HepG2 (cell line): Measurements from ENCODE around the gene GPN2. TPM values are rescaled to one million over a fixed set of nuclear protein-coding genes. Genes with fewer than 3 reads are reported as not detected.

Experiments
- ARHGAP35 ChIP-seq: sonication (generic); formaldehyde crosslinking; IDR thresholded peaks from 2 replicates; pipeline ENCODE4 v1.9.0; 2022; ENCODE audit warnings: mild to moderate bottlenecking, inconsistent platforms, moderate library complexity, missing genetic modification reagents, borderline replicate concordance
- DNMT1 ChIP-seq: sonication (generic); formaldehyde crosslinking; IDR thresholded peaks from 2 replicates; pipeline ENCODE4 v1.5.1; 2020; ENCODE audit warnings: mild to moderate bottlenecking, missing genetic modification reagents
- IRF2 ChIP-seq: IDR thresholded peaks from 2 replicates; pipeline ENCODE4 v1.6.1; 2018; ENCODE audit warnings: missing genetic modification reagents, missing compliant biosample characterization
- MAX ChIP-seq: IDR thresholded peaks from 2 replicates; pipeline ENCODE4 v1.6.1; 2012; ENCODE audit warnings: inconsistent platforms
- PHF21A ChIP-seq: sonication (generic); formaldehyde crosslinking; IDR thresholded peaks from 2 replicates; pipeline ENCODE4 v1.5.0; 2020; ENCODE audit warnings: mild to moderate bottlenecking, missing genetic modification reagents
- RFXAP ChIP-seq: sonication (generic); formaldehyde crosslinking; IDR thresholded peaks from 2 replicates; pipeline ENCODE4 v1.4.0; 2020; ENCODE audit warnings: missing genetic modification reagents, borderline replicate concordance
- SKI ChIP-seq: fragments of 450-650 bp; IDR thresholded peaks from one replicate; pipeline ENCODE4 v1.6.1; 2018; ENCODE audit warnings: mild to moderate bottlenecking; ENCODE audit not compliant: partially characterized antibody
- SOX5 ChIP-seq: IDR thresholded peaks from 2 replicates; pipeline ENCODE4 v1.6.1; 2016; ENCODE audit warnings: borderline replicate concordance
- USF2 ChIP-seq, 2 experiments: sonication (generic) in 1 of 2; formaldehyde crosslinking in 1 of 2; IDR thresholded peaks; 2 replicates each; pipeline versions ENCODE4 v1.5.1 to v1.6.1; 2011 to 2020; ENCODE audit warnings: borderline replicate concordance in 1 of 2, low read depth in 1 of 2, low read length in 1 of 2, mild to moderate bottlenecking in 1 of 2, missing genetic modification reagents in 1 of 2, moderate library complexity in 1 of 2
- ZFYVE20 ChIP-seq: sonication (generic); formaldehyde crosslinking; IDR thresholded peaks from 2 replicates; pipeline ENCODE4 v1.8.0; 2023; ENCODE audit warnings: low read depth, mild to moderate bottlenecking, moderate library complexity, missing genetic modification reagents, borderline replicate concordance
- ZNF234 ChIP-seq: sonication (generic); formaldehyde crosslinking; conservative IDR thresholded peaks from 2 replicates; pipeline ENCODE4 v1.5.1; 2020; ENCODE audit warnings: mild to moderate bottlenecking, missing genetic modification reagents
- ZNF652 ChIP-seq: IDR thresholded peaks from 2 replicates; pipeline ENCODE4 v1.6.1; 2016; ENCODE audit warnings: low read depth, borderline replicate concordance
- polyA plus RNA-seq, 8 experiments: library from polyadenylated mRNA; depleted of rRNA in 3 of 8; stranded (reverse) in 7 of 8; unstranded in 1 of 8; fragments of >200 nt; fragmentation: Illumina TruSeq in 4 of 8; extraction: Trizol in 4 of 8; gene quantifications; 2 replicates each; pipeline versions ENCODE4 v1.2.1 to v1.2.3, GENCODE V29; 2011 to 2016; ENCODE audit warnings: low read depth in 4 of 8, missing spikeins in 1 of 8, mixed read lengths in 1 of 8; ENCODE audit not compliant: insufficient read depth in 1 of 8
- total RNA-seq, 5 experiments: library from RNA; depleted of rRNA; stranded (reverse); fragments of >200 nt; fragmentation: Illumina TruSeq; extraction: Trizol; gene quantifications; 2 replicates each; pipeline ENCODE4 v1.2.3, GENCODE V29; 2016; ENCODE audit warnings: low read depth in 1 of 5
- TF ChIP-seq, protein P1 (sequence below): sonication (generic); formaldehyde crosslinking; IDR thresholded peaks from 2 replicates; pipeline ENCODE4 v1.5.0; 2020; ENCODE audit warnings: mild to moderate bottlenecking, missing genetic modification reagents, borderline replicate concordance
- TF ChIP-seq, protein P2 (sequence below): sonication (generic); formaldehyde crosslinking; conservative IDR thresholded peaks from 2 replicates; pipeline ENCODE4 v1.8.0; 2022; ENCODE audit warnings: missing genetic modification reagents

GPN2 gene
- total and polyA plus RNA-seq, 2 of the 13 experiments (the other 11 are each of a cell fraction or from before 2014, with no cell fraction given), result 19.3 to 38.9 TPM

- TF ChIP-seq, protein P1, sequence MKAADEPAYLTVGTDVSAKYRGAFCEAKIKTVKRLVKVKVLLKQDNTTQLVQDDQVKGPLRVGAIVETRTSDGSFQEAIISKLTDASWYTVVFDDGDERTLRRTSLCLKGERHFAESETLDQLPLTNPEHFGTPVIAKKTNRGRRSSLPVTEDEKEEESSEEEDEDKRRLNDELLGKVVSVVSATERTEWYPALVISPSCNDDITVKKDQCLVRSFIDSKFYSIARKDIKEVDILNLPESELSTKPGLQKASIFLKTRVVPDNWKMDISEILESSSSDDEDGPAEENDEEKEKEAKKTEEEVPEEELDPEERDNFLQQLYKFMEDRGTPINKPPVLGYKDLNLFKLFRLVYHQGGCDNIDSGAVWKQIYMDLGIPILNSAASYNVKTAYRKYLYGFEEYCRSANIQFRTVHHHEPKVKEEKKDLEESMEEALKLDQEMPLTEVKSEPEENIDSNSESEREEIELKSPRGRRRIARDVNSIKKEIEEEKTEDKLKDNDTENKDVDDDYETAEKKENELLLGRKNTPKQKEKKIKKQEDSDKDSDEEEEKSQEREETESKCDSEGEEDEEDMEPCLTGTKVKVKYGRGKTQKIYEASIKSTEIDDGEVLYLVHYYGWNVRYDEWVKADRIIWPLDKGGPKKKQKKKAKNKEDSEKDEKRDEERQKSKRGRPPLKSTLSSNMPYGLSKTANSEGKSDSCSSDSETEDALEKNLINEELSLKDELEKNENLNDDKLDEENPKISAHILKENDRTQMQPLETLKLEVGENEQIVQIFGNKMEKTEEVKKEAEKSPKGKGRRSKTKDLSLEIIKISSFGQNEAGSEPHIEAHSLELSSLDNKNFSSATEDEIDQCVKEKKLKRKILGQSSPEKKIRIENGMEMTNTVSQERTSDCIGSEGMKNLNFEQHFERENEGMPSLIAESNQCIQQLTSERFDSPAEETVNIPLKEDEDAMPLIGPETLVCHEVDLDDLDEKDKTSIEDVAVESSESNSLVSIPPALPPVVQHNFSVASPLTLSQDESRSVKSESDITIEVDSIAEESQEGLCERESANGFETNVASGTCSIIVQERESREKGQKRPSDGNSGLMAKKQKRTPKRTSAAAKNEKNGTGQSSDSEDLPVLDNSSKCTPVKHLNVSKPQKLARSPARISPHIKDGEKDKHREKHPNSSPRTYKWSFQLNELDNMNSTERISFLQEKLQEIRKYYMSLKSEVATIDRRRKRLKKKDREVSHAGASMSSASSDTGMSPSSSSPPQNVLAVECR (CRISPR knock-in tag), result 0 out of 2 replicates have a peak, but pooled peaks have one; percentile 1
- no peak for TF ChIP-seq USF2 (IDR thresholded peaks at IDR 0.05; ENCODE audit: low read depth, low read length)
- 0 out of 2 replicates have a peak, but pooled peaks have one; percentile 24 for TF ChIP-seq USF2 (CRISPR knock-in tag; IDR thresholded peaks at IDR 0.05; ENCODE audit: borderline replicate concordance)
- TF ChIP-seq ARHGAP35, result no peak
- no peak for TF ChIP-seq SOX5 (CRISPR knock-in tag)
- peak; percentile 34; the same call in 1 of the 2 replicates for TF ChIP-seq MAX
- no peak for TF ChIP-seq ZFYVE20
- TF ChIP-seq, protein P2, sequence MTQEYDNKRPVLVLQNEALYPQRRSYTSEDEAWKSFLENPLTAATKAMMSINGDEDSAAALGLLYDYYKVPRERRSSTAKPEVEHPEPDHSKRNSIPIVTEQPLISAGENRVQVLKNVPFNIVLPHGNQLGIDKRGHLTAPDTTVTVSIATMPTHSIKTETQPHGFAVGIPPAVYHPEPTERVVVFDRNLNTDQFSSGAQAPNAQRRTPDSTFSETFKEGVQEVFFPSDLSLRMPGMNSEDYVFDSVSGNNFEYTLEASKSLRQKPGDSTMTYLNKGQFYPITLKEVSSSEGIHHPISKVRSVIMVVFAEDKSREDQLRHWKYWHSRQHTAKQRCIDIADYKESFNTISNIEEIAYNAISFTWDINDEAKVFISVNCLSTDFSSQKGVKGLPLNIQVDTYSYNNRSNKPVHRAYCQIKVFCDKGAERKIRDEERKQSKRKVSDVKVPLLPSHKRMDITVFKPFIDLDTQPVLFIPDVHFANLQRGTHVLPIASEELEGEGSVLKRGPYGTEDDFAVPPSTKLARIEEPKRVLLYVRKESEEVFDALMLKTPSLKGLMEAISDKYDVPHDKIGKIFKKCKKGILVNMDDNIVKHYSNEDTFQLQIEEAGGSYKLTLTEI, result no peak
- no peak for TF ChIP-seq ZNF652 (CRISPR knock-in tag)
- TF ChIP-seq DNMT1, result no peak
- no peak for TF ChIP-seq PHF21A (CRISPR knock-in tag)
- TF ChIP-seq ZNF234 (CRISPR knock-in tag), result 0 out of 2 replicates have a peak, but pooled peaks have one; percentile 20
- no peak for TF ChIP-seq RFXAP (CRISPR knock-in tag)
- no peak for TF ChIP-seq SKI
- TF ChIP-seq IRF2 (CRISPR knock-in tag), result no peak
Observed at GRCh38 chr1:26938659-26939025, 48.6 kb upstream of the GPN2 start (continued).
